NCI-H345 treated with DMSO at 0.1 percent for 48 hours (cell line): Measurements from ENCODE around the gene HMCES.
"Not testable (repeated sequence)": the region's sequence is repeated elsewhere in the genome, so short reads cannot be mapped to it uniquely, and the experiment has no call there.

ENCODE experiments used
- DNase-seq: peaks from one replicate; lab custom pipeline; 2025; ENCODE audit not compliant: unreplicated experiment; lab: John Stamatoyannopoulos, UW

HMCES gene

GRCh38 chr3:129318921-129319320, 40.3 kb downstream of the HMCES start:
- DNase-seq, result no peak

- no peak for DNase-seq
These were observed 41.6 kb downstream of the HMCES start for GRCh38 chr3:129320261-129320660.

GRCh38 chr3:129320825-129321487, 42.3 kb downstream of the HMCES start:
- no peak for DNase-seq

GRCh38 chr3:129321887-129322286, 43.2 kb downstream of the HMCES start:
- DNase-seq, result no peak

- no peak for DNase-seq
These were observed 45.1 kb downstream of the HMCES start for GRCh38 chr3:129323651-129324294.

- no peak for DNase-seq
These were observed 46.2 kb downstream of the HMCES start for GRCh38 chr3:129324855-129325254.

GRCh38 chr3:129325383-129325782, 46.7 kb downstream of the HMCES start:
- no peak for DNase-seq

GRCh38 chr3:129326138-129326537, 47.5 kb downstream of the HMCES start:
- no peak for DNase-seq

GRCh38 chr3:129326595-129326994, 47.9 kb downstream of the HMCES start:
- DNase-seq, result no peak

- no peak for DNase-seq
These were observed 48.8 kb downstream of the HMCES start for GRCh38 chr3:129327510-129327909.

- DNase-seq, result no peak
These were observed 51.2 kb downstream of the HMCES start for GRCh38 chr3:129329858-129330257.

- DNase-seq, result no peak
These were observed 51.7 kb downstream of the HMCES start for GRCh38 chr3:129330409-129330808.

GRCh38 chr3:129333891-129334290, 55.2 kb downstream of the HMCES start:
- no peak for DNase-seq

GRCh38 chr3:129336093-129336706, 57.5 kb downstream of the HMCES start:
- DNase-seq, result no peak

- not testable (repeated sequence) for DNase-seq
These were observed 59.0 kb downstream of the HMCES start for GRCh38 chr3:129337719-129338118.

GRCh38 chr3:129339186-129339585, 60.5 kb downstream of the HMCES start:
- DNase-seq, result not testable (repeated sequence)

GRCh38 chr3:129339833-129340232, 61.2 kb downstream of the HMCES start:
- DNase-seq, result not testable (repeated sequence)

- no peak for DNase-seq
These were observed 62.9 kb downstream of the HMCES start for GRCh38 chr3:129341331-129342141.

- no peak for DNase-seq
These were observed 65.1 kb downstream of the HMCES start for GRCh38 chr3:129343643-129344360.

- no peak for DNase-seq
These were observed 66.0 kb downstream of the HMCES start for GRCh38 chr3:129344540-129345220.
